HG02981 (cell line): Measurements from ENCODE around the gene CX3CL1.
"Not testable (repeated sequence)": the region's sequence is repeated elsewhere in the genome, so short reads cannot be mapped to it uniquely, and the experiment has no call there.

ENCODE experiments used
- ATAC-seq: cut with Tn5 transposase; IDR thresholded peaks from one replicate; pipeline ENCODE4 v1.9.1; 2021; ENCODE audit warnings: mild to moderate bottlenecking, moderate library complexity; ENCODE audit not compliant: unreplicated experiment

The CX3CL1 gene

GRCh38 chr16:57381791-57382534 is 9.7 kb downstream of the CX3CL1 start:
- no peak for ATAC-seq

DNA sequence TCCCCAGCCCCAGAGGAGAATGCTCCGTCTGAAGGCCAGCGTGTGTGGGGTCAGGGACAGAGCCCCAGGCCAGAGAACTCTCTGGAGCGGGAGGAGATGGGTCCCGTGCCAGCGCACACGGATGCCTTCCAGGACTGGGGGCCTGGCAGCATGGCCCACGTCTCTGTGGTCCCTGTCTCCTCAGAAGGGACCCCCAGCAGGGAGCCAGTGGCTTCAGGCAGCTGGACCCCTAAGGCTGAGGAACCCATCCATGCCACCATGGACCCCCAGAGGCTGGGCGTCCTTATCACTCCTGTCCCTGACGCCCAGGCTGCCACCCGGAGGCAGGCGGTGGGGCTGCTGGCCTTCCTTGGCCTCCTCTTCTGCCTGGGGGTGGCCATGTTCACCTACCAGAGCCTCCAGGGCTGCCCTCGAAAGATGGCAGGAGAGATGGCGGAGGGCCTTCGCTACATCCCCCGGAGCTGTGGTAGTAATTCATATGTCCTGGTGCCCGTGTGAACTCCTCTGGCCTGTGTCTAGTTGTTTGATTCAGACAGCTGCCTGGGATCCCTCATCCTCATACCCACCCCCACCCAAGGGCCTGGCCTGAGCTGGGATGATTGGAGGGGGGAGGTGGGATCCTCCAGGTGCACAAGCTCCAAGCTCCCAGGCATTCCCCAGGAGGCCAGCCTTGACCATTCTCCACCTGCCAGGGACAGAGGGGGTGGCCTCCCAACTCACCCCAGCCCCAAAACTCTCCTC is 10.4 kb downstream of the CX3CL1 start:
- ATAC-seq = no peak

- ATAC-seq = no peak
Measured at GRCh38 chr16:57383276-57384247, 11.3 kb downstream of the CX3CL1 start.

DNA sequence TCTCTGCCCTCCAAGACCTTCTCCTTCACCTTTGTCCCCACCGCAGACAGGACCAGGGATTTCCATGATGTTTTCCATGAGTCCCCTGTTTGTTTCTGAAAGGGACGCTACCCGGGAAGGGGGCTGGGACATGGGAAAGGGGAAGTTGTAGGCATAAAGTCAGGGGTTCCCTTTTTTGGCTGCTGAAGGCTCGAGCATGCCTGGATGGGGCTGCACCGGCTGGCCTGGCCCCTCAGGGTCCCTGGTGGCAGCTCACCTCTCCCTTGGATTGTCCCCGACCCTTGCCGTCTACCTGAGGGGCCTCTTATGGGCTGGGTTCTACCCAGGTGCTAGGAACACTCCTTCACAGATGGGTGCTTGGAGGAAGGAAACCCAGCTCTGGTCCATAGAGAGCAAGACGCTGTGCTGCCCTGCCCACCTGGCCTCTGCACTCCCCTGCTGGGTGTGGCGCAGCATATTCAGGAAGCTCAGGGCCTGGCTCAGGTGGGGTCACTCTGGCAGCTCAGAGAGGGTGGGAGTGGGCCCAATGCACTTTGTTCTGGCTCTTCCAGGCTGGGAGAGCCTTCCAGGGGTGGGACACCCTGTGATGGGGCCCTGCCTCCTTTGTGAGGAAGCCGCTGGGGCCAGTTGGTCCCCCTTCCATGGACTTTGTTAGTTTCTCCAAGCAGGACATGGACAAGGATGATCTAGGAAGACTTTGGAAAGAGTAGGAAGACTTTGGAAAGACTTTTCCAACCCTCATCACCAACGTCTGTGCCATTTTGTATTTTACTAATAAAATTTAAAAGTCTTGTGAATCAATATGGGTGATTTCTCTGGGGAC is 12.2 kb downstream of the CX3CL1 start:
- ATAC-seq = no peak

- no peak for ATAC-seq
Measured at GRCh38 chr16:57385083-57385482, 12.8 kb downstream of the CX3CL1 start.

GRCh38 chr16:57386381-57386951 is 14.2 kb downstream of the CX3CL1 start:
- no peak for ATAC-seq

GRCh38 chr16:57387598-57388354 is 15.5 kb downstream of the CX3CL1 start:
- ATAC-seq = no peak

DNA sequence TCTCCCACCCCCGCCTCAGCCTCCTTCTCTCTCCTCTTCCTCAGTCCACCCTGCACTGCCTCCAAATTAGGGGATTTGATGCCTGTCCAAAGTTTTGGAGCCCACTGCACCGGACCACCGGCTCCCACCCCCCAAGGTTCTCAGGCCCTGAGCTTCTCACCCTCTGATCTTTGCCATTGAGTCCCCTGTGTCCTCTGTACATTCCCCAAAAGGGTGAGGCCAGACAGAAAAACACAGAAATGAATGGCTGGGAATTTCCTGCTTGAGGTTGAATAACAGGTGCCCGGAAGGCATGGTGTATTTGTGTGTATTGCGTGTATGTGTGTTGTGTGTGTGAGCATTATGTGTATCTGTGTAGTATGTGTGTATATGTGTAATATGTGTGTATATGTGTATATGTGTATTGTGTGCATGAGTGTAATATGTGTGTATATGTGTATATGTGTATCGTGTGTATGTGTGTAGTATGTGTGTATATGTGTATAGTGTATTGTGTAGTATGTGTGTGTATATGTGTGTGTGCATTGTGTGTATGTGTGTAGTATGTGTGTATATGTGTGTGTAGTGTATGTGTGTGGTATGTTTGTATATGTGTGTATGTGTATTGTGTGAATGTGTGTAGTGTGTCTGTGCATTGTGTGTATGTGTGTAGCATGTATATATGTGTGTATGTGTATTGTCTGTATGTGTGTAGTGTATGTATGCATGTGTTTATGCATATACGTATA is 16.2 kb downstream of the CX3CL1 start:
- ATAC-seq = no peak

- no peak for ATAC-seq
Measured at GRCh38 chr16:57389087-57389468, 16.8 kb downstream of the CX3CL1 start.

DNA sequence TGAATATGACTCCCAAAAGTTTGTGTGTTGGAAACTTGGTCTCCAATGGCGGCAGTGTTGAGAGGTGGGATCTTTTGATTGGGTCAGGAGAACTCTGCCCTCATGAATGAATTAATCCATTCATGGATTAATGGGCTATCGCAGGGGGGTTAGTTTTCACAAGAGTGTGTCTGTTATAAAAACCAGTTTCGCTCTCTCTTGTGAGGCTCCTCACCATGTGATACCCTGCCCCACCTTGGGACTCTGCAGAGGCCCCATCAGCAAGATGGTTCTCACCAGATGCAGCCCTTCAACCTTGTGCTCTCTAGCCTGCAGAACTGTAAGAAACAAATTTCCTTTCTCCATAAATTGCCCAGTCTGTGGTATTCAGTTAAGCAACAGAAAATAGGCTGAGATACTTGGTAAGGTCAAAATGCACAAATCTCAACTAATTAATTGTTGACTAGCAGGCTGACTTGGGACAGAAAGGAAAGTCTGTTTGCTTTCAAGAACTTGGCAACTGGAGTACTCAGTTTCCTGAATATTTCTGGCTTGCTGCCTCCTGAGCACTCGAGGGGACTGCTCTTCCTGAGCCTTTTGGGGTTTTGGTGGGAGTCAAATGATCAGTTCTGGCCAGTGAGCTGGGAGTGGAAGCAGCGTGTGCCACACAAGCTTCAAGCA is 18.5 kb downstream of the CX3CL1 start:
- no peak for ATAC-seq

DNA sequence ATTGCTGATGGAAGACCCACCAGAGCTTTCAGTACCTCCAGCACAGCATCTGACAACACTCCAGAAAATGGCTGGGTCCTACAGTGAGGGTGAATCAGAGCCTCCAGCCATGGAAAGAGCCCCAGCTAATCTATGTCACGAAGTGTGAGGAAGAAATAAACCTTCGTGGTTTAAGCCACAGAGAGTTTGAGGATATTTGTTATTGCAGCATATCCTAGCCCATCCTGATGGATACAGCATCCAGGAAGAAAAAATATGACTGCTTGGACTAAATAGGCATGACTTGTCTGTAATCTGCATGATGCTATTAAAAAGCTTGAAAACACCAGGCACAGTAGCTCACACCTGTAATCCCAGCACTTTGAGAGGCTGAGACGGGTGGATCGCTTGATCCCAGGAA is 19.0 kb downstream of the CX3CL1 start:
- no peak for ATAC-seq

GRCh38 chr16:57391708-57392107 is 19.4 kb downstream of the CX3CL1 start:
- no peak for ATAC-seq

DNA sequence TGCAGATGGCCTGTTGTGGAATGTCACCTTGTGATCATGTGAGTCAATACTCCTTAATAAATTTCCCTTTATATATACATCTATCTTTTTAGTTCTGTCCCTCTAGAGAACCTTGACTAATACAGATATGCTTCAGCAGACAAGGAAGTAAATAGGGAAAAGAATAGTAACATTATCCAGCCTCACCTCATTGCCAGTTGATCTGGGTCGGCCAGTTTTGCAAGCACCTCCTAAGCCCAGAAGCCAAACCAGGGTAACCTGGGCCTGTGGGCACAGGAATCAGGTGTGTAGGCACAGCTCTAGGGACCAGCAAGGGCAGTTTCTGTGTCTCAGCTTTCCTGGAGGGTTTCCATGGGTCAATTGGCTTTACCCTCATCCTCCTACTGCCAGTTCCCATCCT is 20.4 kb downstream of the CX3CL1 start:
- ATAC-seq = no peak

GRCh38 chr16:57394444-57394843 is 22.2 kb downstream of the CX3CL1 start:
- no peak for ATAC-seq

DNA sequence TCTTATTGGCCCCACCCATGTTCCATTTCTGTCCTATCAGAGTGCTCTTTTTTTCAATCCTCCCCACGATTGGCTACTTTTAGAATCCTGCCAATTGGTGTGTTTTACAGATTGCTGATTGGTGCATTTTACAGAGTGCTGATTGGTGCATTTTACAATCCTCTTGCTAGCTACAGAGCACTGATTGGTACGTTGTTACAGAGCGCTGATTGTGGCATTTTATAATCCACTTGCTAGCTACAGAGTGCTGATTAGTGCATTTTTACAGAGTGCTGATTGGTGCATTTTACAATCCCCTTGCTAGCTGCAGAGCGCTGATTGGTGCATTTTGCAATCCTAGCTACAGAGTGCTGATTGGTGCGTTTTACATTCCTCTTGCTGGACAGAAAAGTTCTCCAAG is 22.7 kb downstream of the CX3CL1 start:
- ATAC-seq = no peak

DNA sequence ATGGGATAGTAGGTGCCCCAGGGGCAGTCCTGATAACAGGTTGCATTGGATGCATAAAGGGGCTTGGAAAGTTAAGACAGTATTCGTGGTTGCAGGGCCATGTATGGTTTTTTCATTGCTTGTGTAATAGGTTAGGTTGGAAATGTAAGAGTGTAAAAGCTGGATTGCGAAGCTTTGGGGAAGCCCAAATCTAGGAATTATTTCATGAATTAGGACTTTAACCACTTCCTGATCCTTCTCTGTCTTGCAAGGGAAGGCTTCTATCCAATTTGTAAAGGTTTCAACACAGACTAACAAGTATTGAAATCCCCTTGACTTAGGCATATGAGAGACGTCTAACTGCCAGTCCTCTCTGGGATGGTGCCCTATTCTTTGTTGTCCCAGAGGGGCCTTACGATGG is 24.5 kb downstream of the CX3CL1 start:
- no peak for ATAC-seq

DNA sequence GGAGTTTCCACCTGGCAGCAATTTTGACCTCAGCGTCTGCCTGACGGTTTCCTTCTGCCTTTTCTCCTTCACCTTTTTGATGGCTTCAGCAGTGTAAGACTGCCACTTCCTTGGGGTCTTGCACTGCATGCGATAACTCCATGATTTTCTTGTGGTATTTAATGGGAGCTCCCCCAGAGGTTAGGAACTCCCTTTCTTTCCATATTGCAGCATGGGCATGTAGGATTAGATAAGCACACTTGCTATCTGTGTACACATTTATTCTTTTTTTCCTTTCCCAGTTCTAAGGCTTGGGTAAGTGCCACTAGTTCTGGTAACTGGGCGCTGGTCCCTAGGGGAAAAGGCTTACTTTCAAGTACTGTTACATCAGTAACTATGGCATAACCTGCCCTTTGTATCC is 25.2 kb downstream of the CX3CL1 start:
- not testable (repeated sequence) for ATAC-seq

DNA sequence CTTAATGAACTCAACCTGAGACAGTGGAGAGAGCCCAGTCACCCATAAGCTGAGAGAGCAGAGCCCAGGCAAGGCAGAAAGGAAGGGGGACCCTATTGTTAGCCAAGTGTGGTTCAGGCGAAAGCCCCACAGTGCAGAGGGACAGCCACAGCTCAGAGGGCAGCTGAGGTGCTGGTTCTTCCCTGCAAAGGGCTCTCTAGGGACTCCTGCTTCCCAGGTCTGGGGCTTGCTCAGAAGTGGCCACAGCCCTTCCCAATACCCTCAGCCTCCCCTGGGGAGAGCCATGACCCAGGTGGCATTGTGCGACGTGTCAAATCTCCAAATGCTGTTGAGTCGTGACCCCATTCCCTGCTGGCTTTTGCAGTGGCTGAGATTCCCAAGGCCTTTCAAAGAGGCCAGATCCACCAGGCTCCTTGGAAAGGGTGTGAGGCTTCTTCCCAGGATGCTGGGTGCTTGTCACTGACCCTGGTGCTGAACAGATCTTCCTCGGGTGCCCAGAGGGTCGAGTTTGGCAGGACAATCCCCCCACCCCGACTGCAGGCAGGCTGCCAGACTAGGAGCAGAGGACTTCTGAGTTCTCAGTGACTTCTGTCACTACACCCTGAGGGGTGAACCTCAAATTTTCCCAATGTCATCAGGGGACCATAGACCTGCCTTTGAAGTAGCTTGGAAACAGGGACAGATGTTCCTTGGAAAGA is 29.8 kb downstream of the CX3CL1 start:
- no peak for ATAC-seq
